CD4-positive, alpha-beta memory T cell (primary cell): Measurements from ENCODE around the gene HPCAL4. TPM values are rescaled to one million over a fixed set of nuclear protein-coding genes. Genes with fewer than 3 reads are reported as not detected.

Source experiments
- CTCF ChIA-PET: fragments of 350-600 bp; sonication (Branson Sonifier 250); formaldehyde crosslinking; loops from one replicate; lab custom pipeline; 2021; ENCODE audit warnings: inconsistent platforms; ENCODE audit not compliant: partially characterized antibody; lab: Charles Lee
- POLR2A ChIA-PET: fragments of 350-600 bp; sonication (Branson Sonifier 250); formaldehyde crosslinking; loops from one replicate; lab custom pipeline; 2021; ENCODE audit not compliant: partially characterized antibody; lab: Charles Lee
- DNase-seq, 5 donors: peaks; one replicate each; pipeline versions ENCODE4 v3.0.0 to v3.0.0-alpha.2; 2020 to 2022; ENCODE audit warnings: mixed read lengths in 1 of 5
- H3K27ac ChIP-seq: one replicate; pipeline ENCODE4 v1.7.0; 2013; ENCODE audit warnings: low read depth, low read length
- H3K27me3 ChIP-seq: 2 replicates; pipeline ENCODE4 v1.7.0; 2013; ENCODE audit warnings: mild to moderate bottlenecking, low read length, moderate library complexity; ENCODE audit not compliant: insufficient read depth
- H3K36me3 ChIP-seq: 2 replicates; pipeline ENCODE4 v1.7.0; 2013; ENCODE audit warnings: mild to moderate bottlenecking, low read length, moderate library complexity; ENCODE audit not compliant: insufficient read depth
- H3K4me1 ChIP-seq: 2 replicates; pipeline ENCODE4 v1.7.0; 2013; ENCODE audit warnings: mild to moderate bottlenecking, low read length, moderate library complexity; ENCODE audit not compliant: insufficient read depth
- H3K4me3 ChIP-seq, 2 donors: one replicate each; pipeline ENCODE4 v1.7.0; 2013; ENCODE audit warnings: low read length in 2 of 2, mild to moderate bottlenecking in 1 of 2
- H3K9me3 ChIP-seq, 2 donors: one replicate each; pipeline ENCODE4 v1.7.0; 2013; ENCODE audit warnings: low read length in 2 of 2, control low read depth in 1 of 2; ENCODE audit not compliant: control insufficient read depth in 1 of 2
- H3K27ac Mint-ChIP-seq, 7 donors: one replicate each; pipeline ENCODE4 v1.8.0; 2020 to 2021; ENCODE audit warnings: mixed read lengths in 7 of 7, mild to moderate bottlenecking in 6 of 7, inconsistent platforms in 3 of 7, moderate library complexity in 3 of 7
- H3K27me3 Mint-ChIP-seq, 2 donors: one replicate each; pipeline ENCODE4 v1.8.0; 2020 to 2021; ENCODE audit warnings: mixed read lengths in 2 of 2
- H3K36me3 Mint-ChIP-seq, 2 donors: one replicate each; pipeline ENCODE4 v1.8.0; 2020 to 2021; ENCODE audit warnings: mixed read lengths in 2 of 2, inconsistent platforms in 1 of 2, mild to moderate bottlenecking in 1 of 2
- H3K4me1 Mint-ChIP-seq, 4 donors: one replicate each; pipeline ENCODE4 v1.8.0; 2020 to 2021; ENCODE audit warnings: mixed read lengths in 4 of 4, mild to moderate bottlenecking in 1 of 4
- H3K4me3 Mint-ChIP-seq, 8 donors: one replicate each; pipeline ENCODE4 v1.8.0; 2020 to 2021; ENCODE audit warnings: mixed read lengths in 8 of 8, mild to moderate bottlenecking in 7 of 8, moderate library complexity in 6 of 8, inconsistent platforms in 3 of 8
- H3K9me3 Mint-ChIP-seq, 8 donors: one replicate each; pipeline ENCODE4 v1.8.0; 2020 to 2021; ENCODE audit warnings: mixed read lengths in 8 of 8, mild to moderate bottlenecking in 5 of 8, inconsistent platforms in 3 of 8, moderate library complexity in 1 of 8
- intact Hi-C: fragments of 100-400 bp; cut with micrococcal nuclease; formaldehyde crosslinking; loops from one replicate; pipeline ENCODE4 v1.15.1; 2023
- polyA plus RNA-seq, 2 donors: library from polyadenylated mRNA; unstranded; fragments of 300-500 nt; fragmentation: Illumina TruSeq; gene quantifications; one replicate each; pipeline ENCODE4 v1.2.3, GENCODE V29; 2021
- total RNA-seq, 2 experiments: library from RNA; stranded (reverse); gene quantifications; one replicate each; pipeline ENCODE4 v1.2.3, GENCODE V29; 2021

Gene HPCAL4
- 10 to 100 TPM; 31.8 to 32.4 TPM for total RNA-seq
- polyA plus RNA-seq, result 1 to 10 TPM; 8.9 to 9.6 TPM

GRCh38 chr1:39691383-39692151, at the start of gene HPCAL4:
HPCAL4 (minus strand) TSS chr1:39691433; CDS start chr1:39684603, 6,830 bp downstream.
- peaks cover 0 to 2% of the 10 kb centered on the region in 2 donors for H3K36me3 Mint-ChIP-seq
- peaks cover 46% of the 10 kb centered on the region for H3K4me1 ChIP-seq
- intact Hi-C loops, result loop anchor here (1.0 to 5.0 kb wide), 2 partner anchors 8 to 46 kb away; partner anchors contain the start of gene PPIE
- ChIA-PET CTCF (interaction anchor here (0.8 to 5.8 kb wide), 10 partner anchors 10 to 500 kb away, joined by 3 to 37 read pairs (median 4); partner anchors contain the start of genes NT5C1A and PPIE), POLR2A (interaction anchor here (0.9 to 5.6 kb wide), 15 partner anchors 8 to 1170 kb away, joined by 3 to 62 read pairs (median 5); partner anchors contain the start of genes BMP8B, CAP1, CITED4 and NT5C1A)
- peak; percentile 91 to 95 (median 93) for DNase-seq
- no peaks in the 10 kb centered on the region for H3K9me3 ChIP-seq
- peak within 1 kb of the TSS; percentile 69 to 88 for H3K4me3 ChIP-seq
- H3K36me3 ChIP-seq, result no peaks in the 10 kb centered on the region
- no peaks in the 10 kb centered on the region for H3K27me3 Mint-ChIP-seq
- H3K27ac Mint-ChIP-seq, result peak within 1 kb of the TSS; percentile 88 to 95 (median 92)
- peak within 1 kb of the TSS; percentile 83 to 95 (median 87) for H3K4me3 Mint-ChIP-seq
- H3K4me1 Mint-ChIP-seq, result peaks cover 19 to 47% (median 39%) of the 10 kb centered on the region in 4 donors
- peak within 1 kb of the TSS; percentile 65 for H3K27ac ChIP-seq
- H3K9me3 Mint-ChIP-seq, result no peaks in the 10 kb centered on the region
- H3K27me3 ChIP-seq, result no peaks in the 10 kb centered on the region

GRCh38 chr1:39738622-39739366, 47.6 kb upstream of the HPCAL4 start, which contains the start of gene PPIE:
PPIE (plus strand) TSS chr1:39738882; CDS start chr1:39738901, 19 bp downstream.
- ChIA-PET CTCF (interaction anchor here (0.8 to 2.4 kb wide), 8 partner anchors 14 to 133 kb away, joined by 3 to 25 read pairs (median 5); partner anchors contain the start of gene HPCAL4), POLR2A (interaction anchor here (0.5 to 5.0 kb wide), 22 partner anchors 9 to 1924 kb away, joined by 3 to 40 read pairs (median 4); partner anchors contain the start of genes BMP8B, HPCAL4, NT5C1A and PABPC4)
- no peaks in the 10 kb centered on the region for H3K27me3 ChIP-seq
- H3K4me1 ChIP-seq, result peaks cover 22% of the 10 kb centered on the region
- H3K36me3 ChIP-seq, result peaks cover 31% of the 10 kb centered on the region
- H3K4me3 ChIP-seq, result peak within 1 kb of the TSS; percentile 89 to 97
- H3K9me3 ChIP-seq, result no peaks in the 10 kb centered on the region
- Mint-ChIP-seq H3K4me1 (peaks cover 20 to 41% (median 29%) of the 10 kb centered on the region in 4 donors), H3K36me3 (peaks cover 32 to 43% of the 10 kb centered on the region in 2 donors), H3K9me3 (no peaks in the 10 kb centered on the region), H3K4me3 (peak within 1 kb of the TSS; percentile 96 to 99 (median 98)), H3K27ac (peak within 1 kb of the TSS; percentile 87 to 99 (median 98)), H3K27me3 (peaks cover 6 to 20% of the 10 kb centered on the region in 2 donors)
- peak; percentile 83 to 90 (median 85) for DNase-seq
- intact Hi-C loops, result loop anchor here (2.0 to 5.0 kb wide), 2 partner anchors 46 to 60 kb away; partner anchors contain the start of gene HPCAL4
- peak within 1 kb of the TSS; percentile 65 for H3K27ac ChIP-seq

GRCh38 chr1:39737546-39738169, 46.4 kb upstream of the HPCAL4 start:
- CTCF ChIA-PET, result interaction anchor here (0.6 to 2.4 kb wide), 7 partner anchors 13 to 619 kb away, joined by 3 to 25 read pairs (median 3); partner anchors contain the start of gene HPCAL4
- Mint-ChIP-seq H3K4me1 (peaks cover 20 to 41% (median 29%) of the 10 kb centered on the region in 4 donors), H3K36me3 (peaks cover 23 to 32% of the 10 kb centered on the region in 2 donors), H3K4me3 (peak overlapping the region in 7 of 8 donors; percentile 0 to 98 (median 62)), H3K9me3 (no peaks in the 10 kb centered on the region), H3K27ac (peak overlapping the region in 2 of 7 donors; percentile 62 to 98), H3K27me3 (peaks cover 11 to 31% of the 10 kb centered on the region in 2 donors)
- no peaks in the 10 kb centered on the region for H3K9me3 ChIP-seq
- no peaks in the 10 kb centered on the region for H3K27me3 ChIP-seq
- intact Hi-C loops, result loop anchor here (2.0 to 5.0 kb wide), 2 partner anchors 45 to 61 kb away; partner anchors contain the start of gene HPCAL4
- H3K27ac ChIP-seq, result no peak overlapping the region
- no peak overlapping the region for H3K4me3 ChIP-seq
- DNase-seq, result no peak
- peaks cover 22% of the 10 kb centered on the region for H3K4me1 ChIP-seq
- H3K36me3 ChIP-seq, result peaks cover 20% of the 10 kb centered on the region
- POLR2A ChIA-PET, result interaction anchor here (1.2 to 5.0 kb wide), 11 partner anchors 9 to 161 kb away, joined by 3 to 40 read pairs (median 6); partner anchors contain the start of genes HPCAL4, NT5C1A and PABPC4

GRCh38 chr1:39735731-39736130, 44.5 kb upstream of the HPCAL4 start:
- Mint-ChIP-seq H3K4me1 (peaks cover 18 to 33% (median 23%) of the 10 kb centered on the region in 4 donors), H3K9me3 (no peaks in the 10 kb centered on the region), H3K27me3 (peaks cover 13 to 39% of the 10 kb centered on the region in 2 donors), H3K27ac (no peak overlapping the region), H3K36me3 (peaks cover 13 to 17% of the 10 kb centered on the region in 2 donors), H3K4me3 (no peak overlapping the region)
- no peak for DNase-seq
- Histone ChIP-seq H3K36me3 (peaks cover 5% of the 10 kb centered on the region), H3K4me3 (no peak overlapping the region), H3K9me3 (no peaks in the 10 kb centered on the region), H3K27me3 (no peaks in the 10 kb centered on the region), H3K4me1 (peaks cover 22% of the 10 kb centered on the region), H3K27ac (no peak overlapping the region)
- ChIA-PET POLR2A (no interaction called here), CTCF (interaction anchor here (1.0 to 1.5 kb wide), 3 partner anchors 16 to 63 kb away, joined by 3 to 4 read pairs (median 3); no protein-coding TSS in a partner anchor)
- intact Hi-C loops, result loop anchor here (5.0 kb wide), 1 partner anchor 43 kb away; the partner anchor contains the start of gene HPCAL4

- intact Hi-C loops, result no loop called here
- H3K27ac Mint-ChIP-seq, result no peak overlapping the region
- H3K36me3 Mint-ChIP-seq, result no peaks in the 10 kb centered on the region
- H3K9me3 Mint-ChIP-seq, result no peaks in the 10 kb centered on the region
- no peak overlapping the region for H3K27ac ChIP-seq
- no peak overlapping the region for H3K4me3 Mint-ChIP-seq
- CTCF ChIA-PET, result no interaction called here
- POLR2A ChIA-PET, result no interaction called here
- H3K27me3 ChIP-seq, result peaks cover 10% of the 10 kb centered on the region
- H3K36me3 ChIP-seq, result no peaks in the 10 kb centered on the region
- no peak for DNase-seq
- peaks cover 0 to 8% (median 3%) of the 10 kb centered on the region in 4 donors for H3K4me1 Mint-ChIP-seq
- peaks cover 3% of the 10 kb centered on the region for H3K4me1 ChIP-seq
- no peak overlapping the region for H3K4me3 ChIP-seq
- peaks cover 23 to 57% of the 10 kb centered on the region in 2 donors for H3K27me3 Mint-ChIP-seq
- no peaks in the 10 kb centered on the region for H3K9me3 ChIP-seq
Measured at GRCh38 chr1:39733161-39733560, 41.9 kb upstream of the HPCAL4 start.

- ChIA-PET CTCF (no interaction called here), POLR2A (no interaction called here)
- H3K27me3 Mint-ChIP-seq, result peaks cover 27 to 61% of the 10 kb centered on the region in 2 donors
- intact Hi-C loops, result no loop called here
- peaks cover 15% of the 10 kb centered on the region for H3K27me3 ChIP-seq
- H3K4me3 ChIP-seq, result no peak overlapping the region
- H3K4me1 Mint-ChIP-seq, result peaks cover 0 to 5% (median 2%) of the 10 kb centered on the region in 4 donors
- H3K27ac ChIP-seq, result no peak overlapping the region
- H3K9me3 Mint-ChIP-seq, result no peaks in the 10 kb centered on the region
- H3K36me3 ChIP-seq, result no peaks in the 10 kb centered on the region
- no peak overlapping the region for H3K4me3 Mint-ChIP-seq
- H3K36me3 Mint-ChIP-seq, result no peaks in the 10 kb centered on the region
- H3K4me1 ChIP-seq, result no peaks in the 10 kb centered on the region
- H3K9me3 ChIP-seq, result no peaks in the 10 kb centered on the region
- DNase-seq, result no peak
- H3K27ac Mint-ChIP-seq, result no peak overlapping the region
Measured at GRCh38 chr1:39732730-39733129, 41.5 kb upstream of the HPCAL4 start.
